Activated T-cell treated with anti-CD3 and anti-CD28 coated beads, Interleukin-2, amount 50 U/mL, for 48 hours (primary cell): Measurements from ENCODE around the gene ARHGEF10L.

Experiments
- DNase-seq, 2 experiments: peaks; one replicate each; pipeline ENCODE4 v3.0.0-alpha.2; 2020

ARHGEF10L gene

DNA sequence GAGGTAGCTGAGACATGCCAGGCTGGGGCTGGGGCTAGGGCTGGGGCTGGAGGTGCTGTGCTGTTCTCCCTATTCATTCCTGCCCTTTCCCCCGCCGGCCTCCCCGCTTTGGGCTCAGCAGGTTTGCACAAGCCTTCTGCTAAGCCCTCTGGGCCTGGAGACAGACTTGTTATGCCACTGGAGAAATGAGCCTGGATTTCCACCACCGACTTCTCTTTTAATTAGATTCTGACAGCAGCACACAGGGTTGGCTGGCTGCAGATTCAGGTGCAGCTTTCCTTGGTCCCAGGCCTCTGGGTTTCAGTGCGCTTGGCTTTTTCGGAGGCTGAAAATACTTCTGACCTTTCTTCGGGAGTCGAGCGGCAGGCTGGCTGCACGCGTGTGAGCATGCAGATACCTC lies 144.1 kb downstream of the ARHGEF10L start:
- DNase-seq: no peak

DNA sequence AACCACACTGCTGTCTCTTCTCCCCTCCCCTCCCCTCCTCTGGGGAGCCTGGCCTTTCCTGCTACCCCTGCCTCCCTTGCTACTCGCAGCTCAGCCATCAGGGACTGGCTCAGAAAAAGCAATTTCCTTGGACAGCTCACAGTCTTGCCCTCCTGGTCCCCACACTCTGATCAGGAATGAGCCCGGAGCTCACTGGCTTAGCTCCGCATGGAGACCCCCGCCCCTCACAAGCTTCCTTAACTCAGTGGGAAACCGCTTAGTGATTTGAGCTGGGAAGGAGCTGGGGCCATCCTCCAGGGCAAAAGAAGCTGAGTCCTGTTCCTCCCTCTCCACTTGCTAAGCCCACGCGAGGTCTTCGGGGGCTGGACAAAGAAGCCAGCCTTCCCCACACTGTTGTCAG lies 145.3 kb downstream of the ARHGEF10L start:
- no peak for DNase-seq

DNA sequence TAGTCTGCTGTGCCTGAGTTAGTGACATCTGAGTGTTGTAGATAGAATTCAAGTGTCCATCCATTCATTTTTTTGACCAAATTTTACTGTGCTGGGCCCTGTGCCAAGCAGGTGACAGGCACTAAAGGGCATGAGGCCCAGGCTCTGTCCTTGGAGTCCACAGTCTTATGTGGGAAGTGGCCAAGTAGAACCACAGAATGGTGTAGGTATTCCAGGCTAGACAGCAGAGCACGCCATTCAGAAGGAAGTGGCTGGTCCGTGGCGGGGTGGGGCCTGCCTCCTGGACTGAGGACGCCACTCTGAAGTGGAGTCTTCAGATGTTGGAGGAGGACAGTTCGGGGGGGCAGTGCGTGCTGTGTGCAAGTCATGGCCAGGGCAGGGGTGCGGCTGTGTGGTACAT lies 146.8 kb downstream of the ARHGEF10L start:
- DNase-seq: no peak

DNA sequence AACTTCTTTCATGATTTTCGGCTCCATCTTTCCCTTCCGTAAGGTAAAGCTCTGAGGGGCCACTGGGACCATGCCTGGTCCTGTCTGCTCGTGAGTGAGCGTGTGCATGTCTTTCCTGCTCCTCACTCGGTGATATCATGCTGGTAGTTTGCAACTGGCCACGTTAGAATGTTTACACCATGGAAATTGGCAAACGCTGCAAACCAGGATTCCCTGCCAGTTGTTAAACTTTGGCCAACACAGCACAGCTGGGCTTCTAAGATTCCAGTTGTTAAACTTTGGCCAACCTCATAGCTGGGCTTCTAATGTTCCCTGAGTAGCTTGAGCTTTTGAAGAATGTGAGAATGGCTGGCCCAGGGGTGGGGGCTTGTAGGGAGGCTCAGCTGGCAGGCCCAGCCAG lies 147.6 kb downstream of the ARHGEF10L start:
- DNase-seq: no peak

DNA sequence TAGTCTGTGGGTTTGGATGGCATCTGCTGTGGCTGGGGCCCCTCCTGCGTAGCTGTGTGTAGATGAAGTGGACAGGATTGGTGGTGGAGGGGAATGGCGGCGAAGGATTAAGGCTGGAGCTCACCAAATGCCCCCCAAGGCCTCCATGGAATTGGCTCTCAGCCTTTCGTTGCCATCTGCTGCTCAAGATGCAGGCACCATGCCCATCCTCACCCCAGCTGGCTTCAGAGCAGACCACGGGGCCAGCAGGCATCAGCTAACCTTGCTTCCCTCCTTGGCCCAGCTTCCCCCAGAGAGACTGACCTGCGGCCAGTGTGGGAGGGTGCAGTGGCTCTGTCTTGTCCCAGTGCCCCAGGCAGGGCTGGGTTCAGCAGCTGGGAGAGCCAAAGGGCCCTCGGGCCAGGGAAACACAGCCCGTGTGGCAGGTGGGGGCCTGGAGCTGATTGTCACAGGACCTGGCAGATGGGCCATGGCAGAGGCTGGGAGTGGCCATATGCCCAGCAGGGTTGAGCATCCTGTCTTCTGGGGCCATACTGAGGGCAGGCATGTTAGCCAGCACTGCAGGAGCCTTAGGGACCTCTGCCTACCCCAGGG lies 148.8 kb downstream of the ARHGEF10L start:
- DNase-seq: no peak

DNA sequence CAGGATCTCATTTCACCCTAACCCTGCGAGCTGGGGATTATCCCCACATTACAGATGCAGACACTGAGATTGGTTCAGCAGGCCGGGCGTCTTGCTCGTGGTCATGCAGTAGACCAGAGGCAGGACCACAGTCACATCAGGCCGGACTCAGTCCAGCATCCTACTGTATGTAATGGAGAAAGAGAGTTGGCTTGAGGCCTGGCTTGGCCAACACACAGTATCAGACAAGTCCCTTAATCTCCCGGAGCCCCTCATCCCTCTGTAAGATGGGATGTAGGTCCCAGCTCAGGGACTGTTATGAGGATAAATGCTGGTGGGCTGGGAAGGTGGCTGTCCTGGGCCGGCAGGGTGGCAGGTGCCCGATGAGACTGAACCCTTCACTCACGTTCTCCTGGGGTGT lies 149.5 kb downstream of the ARHGEF10L start:
- DNase-seq: no peak

DNA sequence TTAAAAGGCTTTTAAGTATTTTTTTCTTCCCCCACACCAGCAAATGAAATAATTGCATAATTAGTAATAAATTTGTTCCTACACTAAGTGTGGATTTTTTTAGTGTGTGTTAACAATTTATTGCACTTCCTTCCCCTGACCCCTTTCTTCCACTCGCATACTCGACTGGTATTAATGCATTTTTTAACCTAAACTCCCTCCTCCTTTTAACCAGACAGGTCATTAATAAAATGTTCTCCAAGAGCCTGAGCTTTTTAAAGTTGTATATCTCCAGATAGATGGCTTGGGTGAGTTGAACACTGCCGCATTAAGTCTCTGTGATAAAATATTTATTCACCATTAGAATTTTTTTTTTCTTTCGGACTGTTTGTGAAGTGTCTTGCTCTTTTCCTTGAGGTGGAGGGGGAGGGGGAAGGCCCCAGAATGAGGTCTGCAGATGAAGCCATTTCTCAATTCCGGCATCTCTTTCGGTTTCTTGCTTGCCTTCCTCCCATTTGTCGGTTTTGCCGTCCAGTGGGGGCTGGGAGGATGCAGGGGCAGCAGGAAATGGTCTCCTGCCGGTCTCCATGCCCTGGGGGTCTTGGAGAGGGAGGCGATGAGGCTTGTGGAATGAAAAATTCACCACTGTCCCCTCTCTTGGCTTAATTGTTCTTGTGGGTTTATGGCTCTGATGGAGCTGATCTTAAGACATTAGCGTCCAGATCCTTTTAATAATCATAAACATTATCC lies 151.6 kb downstream of the ARHGEF10L start:
- no peak for DNase-seq

DNA sequence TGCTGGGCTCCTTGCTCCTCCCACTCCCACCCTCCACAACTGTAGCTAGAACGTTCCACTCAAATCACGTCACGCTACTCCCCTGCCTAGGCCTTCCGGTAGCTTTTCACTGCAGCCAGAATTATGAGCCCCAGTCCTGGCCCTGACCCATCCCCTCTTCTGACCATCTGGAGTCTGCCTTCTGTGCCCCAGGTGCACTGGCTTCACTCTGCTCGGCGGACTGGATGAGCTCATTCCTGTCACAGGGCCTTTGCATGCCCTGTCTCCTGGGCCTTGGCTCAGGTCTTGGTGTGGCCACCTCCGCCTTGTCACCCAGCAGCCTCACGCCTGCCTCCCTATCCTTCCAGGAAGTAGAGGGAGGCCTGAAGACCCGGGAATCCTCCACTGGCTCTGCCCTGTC lies 153.1 kb downstream of the ARHGEF10L start:
- DNase-seq: no peak

DNA sequence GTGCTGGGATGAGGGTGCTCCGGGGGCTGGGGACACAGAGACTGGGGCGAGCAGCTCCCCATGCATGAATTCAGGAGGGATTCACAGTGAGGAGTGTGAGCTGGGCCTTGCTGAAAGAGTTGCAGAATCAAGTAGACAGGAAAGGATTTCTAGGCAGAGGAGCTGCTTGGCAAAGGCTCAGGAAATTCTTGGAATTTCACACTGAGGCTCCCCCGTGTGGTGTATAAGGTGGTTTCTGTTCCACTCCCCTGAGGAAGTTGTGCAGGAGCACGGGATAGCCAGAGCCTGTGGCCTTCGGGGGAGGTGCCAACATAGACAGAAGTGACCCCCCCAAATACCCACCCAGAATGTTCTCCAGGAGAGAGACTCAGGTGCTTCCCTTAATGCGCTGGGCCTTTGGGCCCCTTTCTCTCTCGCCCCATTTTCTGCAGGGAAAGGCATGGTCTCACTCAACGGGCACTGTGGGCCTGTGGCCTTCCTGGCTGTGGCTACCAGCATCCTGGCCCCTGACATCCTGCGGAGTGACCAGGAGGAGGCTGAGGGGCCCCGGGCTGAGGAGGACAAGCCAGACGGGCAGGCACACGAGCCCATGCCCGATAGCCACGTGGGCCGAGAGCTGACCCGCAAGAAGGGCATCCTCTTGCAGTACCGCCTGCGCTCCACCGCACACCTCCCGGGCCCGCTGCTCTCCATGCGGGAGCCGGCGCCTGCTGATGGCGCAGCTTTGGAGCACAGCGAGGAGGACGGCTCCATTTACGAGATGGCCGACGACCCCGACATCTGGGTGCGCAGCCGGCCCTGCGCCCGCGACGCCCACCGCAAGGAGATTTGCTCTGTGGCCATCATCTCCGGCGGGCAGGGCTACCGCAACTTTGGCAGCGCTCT lies 157.2 kb downstream of the ARHGEF10L start:
- no peak for DNase-seq

DNA sequence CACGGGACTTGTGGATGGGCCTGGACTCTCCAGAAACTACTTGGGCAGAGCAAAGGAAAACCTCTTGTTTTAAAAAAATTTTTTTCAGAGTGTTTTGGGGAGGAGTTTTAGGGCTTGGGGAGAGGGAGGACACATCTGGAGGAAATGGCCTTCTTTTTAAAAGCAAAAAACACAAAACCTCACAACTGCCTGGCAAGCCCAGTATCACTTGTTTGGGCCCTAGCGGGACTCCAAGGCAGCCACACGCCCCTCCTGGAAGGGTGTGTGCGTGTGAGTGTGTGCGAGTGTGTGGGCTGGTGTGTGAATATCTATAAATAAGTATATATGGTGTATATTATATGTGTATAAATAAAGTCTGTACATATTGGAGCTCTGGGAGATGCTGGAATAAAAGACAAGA lies 158.0 kb downstream of the ARHGEF10L start:
- DNase-seq: no peak

DNA sequence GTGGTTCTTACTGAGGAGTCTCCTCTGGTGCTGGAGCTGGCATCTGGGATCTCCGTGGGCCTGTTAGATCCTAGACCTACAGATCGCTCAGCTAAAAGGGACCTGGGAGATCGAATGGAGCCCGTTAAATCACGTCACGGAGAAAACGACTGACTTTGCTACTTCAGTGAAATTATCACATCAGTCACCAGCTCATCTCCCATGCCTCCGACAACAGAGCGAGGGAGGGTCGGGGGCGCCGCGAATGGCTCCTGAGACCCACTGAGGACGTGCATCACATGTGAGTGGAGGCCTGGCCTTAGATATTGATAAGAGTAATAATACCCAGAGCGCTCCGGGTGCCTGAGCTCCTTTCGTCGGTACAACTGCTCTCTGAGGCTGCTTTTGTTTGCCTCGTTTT lies 160.1 kb downstream of the ARHGEF10L start:
- DNase-seq: no peak

DNA sequence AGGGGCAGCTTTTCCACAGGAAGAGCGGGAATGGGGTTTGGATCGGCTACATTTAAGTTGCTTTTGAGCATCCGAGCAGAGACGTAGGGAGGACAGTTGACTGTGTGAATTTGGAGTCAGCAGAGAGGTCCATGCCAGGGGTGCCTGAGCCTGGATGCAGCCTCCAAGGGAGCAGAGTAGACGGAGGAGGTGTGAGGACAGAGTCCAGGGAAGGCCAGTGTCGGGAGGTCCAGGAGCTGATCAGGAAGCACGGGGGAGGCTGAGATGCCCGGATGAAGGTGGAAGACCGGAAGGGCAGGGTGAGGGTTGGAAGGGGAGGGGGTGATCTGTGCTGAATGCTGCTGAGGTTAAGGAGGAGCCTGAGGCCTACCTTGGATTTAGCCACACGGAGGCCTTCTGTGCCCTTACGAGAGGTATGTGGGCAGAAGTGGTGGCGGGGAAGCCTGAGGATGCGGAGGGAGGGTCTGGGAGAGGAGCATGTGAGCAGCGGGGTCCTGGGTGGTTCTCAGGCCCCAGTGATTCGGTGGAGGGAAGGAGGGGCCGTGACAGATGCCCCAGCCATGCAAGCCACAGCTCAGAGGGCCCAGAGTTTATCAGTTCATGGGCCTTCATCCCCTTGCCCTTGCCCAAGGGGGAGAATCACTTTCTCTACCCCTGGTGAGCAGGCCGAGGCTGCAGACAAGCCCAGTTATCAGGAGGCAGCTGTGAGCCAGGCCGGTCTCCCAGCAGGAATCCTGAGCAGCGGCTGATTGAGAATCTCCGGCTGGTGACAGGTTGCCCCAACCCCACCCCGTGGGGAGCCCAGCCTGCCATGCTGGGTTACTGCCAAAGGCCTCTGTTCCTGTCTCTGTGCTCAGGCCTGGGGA lies 161.7 kb downstream of the ARHGEF10L start:
- no peak for DNase-seq

DNA sequence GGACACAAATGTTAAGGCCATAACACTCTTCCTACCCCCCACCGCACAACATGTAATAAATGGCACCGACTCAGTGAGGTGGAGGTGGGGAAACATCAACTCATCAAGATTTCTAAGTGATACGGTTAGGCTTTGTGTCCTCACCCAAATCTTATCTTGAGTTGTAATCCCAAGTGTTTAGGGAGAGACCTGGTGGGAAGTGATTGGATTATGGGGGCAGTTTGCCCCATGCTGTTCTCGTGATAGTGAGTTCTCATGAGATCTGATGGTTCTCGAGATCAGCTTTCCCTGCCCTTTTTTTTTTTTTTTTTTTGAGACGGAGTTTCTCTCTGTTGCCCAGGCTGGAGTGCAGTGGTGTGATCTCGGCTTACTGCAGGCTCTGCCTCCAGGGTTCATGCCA lies 164.7 kb downstream of the ARHGEF10L start:
- no peak for DNase-seq

DNA sequence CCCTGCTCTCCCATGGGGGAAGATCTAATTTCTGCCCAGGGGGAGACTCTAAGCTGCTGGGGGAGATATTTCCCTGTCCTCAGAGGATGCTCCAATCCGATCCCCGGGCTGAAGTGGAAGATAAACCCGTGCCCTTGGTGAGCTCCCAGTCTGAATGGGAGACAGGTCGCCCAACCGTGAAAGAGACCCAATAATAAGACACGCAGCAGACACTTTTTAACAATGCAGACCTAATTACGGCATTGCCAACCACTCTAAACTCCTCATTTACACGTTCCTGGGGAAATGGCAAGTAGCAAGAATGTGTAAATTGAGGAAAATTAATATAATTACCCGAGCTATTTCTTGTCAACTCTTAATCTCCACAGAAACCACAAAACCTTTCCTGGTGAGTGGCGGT lies 166.9 kb downstream of the ARHGEF10L start:
- no peak for DNase-seq

DNA sequence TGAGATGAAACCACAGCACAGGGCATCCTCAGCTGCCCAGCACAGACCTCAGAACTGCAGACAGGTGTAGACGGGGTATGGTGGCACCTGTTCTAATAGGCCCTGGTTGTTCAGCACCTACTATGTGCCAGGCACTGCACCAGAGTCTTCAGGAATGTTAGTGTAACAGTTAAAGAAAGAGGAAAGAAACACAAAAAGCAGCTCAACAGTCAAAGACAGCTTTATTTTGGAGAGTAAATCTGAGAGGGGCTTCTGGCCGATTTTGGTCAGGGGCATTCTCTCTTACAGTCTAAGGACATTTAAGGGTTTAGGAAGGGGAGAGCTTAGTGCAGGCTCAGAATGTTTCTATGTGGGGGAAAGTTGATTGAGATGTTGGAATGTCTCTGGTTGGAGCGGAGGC lies 170.5 kb downstream of the ARHGEF10L start:
- DNase-seq: no peak

DNA sequence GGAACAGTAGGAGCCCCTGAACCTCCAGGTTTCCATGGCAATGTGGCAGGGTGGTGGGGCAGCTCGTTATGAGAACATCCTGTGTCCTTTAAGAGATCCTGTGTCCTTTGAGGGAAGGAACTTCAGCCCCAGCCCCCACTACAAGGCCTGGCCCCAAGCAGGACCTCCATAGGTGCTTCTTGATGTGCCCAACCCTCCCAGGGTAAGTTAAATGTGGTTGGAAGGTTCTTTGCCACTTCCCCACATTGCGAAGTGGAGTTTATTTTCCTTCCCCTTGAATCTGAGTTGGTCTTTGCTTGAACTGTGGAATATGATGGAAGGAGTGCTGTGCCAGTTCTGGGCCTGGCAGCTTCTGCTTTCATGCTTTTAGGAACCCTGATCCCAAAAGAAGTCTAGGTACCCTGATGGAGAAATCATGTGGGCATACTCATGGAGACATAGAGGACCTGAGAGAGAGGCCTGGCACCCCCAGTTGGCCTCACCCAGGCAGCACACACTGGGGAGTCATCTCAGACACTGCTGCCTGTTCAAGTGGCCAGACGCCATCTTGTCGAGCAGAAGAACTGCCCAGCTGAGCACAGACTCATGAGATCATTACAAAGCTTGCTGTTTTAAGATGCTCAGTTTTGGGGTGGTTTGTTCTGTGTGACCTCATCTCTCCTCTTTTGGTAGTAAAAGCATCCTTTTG lies 171.5 kb downstream of the ARHGEF10L start:
- DNase-seq: no peak

DNA sequence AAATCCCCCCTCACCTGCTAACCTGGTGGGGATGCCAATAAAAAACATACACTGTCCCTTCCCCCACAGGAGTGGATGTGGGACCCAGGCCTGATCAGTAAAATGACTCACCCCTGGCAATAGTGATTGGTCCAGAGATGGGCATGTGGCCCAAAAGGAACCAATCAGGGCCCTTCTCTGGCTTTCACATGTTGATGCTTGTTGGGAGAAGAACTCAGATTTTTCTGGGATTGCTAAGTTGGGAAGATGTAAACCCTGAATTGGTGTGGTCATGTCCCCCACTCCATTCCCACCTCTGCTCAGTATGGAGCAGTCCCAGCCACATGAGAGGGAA lies 172.0 kb downstream of the ARHGEF10L start:
- no peak for DNase-seq

DNA sequence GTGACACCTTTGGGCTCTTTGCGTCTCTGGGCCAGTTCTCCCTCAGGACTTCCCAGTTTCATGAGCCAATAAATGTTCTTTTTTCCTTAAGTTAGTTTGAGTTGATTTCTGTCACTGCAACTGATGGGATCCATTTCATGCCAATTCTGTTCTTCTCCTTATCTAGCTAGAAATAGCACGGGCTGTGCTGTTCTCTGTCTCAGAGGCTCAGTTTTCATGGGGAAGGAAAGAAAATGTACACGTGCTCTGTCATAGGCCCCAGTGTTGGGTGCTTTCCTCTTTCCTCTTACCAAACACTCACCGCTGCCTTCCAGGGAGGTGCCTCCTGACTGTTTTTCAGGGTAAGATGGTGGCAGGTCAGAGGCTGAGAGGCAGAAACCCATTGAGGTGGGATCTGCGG lies 172.4 kb downstream of the ARHGEF10L start:
- DNase-seq: no peak

DNA sequence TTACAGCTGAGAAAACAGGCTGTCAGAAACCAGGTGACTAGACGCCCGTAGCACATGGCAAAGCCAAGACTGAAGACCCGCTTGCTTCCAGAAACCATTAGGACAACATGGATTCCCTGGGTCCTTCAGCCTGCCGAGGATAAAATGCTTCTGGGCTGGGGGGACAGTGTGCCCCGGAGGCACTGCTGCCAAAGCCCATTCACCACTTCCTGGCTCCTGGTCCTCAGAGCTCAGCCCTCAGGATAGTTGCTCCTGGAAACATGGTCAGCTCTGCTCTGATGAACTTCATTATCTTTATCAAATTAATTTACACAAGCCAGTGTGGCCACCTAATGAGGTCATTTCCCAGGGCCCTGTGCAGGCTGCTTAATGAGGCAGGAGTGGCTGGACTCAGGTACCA lies 174.5 kb downstream of the ARHGEF10L start:
- no peak for DNase-seq

DNA sequence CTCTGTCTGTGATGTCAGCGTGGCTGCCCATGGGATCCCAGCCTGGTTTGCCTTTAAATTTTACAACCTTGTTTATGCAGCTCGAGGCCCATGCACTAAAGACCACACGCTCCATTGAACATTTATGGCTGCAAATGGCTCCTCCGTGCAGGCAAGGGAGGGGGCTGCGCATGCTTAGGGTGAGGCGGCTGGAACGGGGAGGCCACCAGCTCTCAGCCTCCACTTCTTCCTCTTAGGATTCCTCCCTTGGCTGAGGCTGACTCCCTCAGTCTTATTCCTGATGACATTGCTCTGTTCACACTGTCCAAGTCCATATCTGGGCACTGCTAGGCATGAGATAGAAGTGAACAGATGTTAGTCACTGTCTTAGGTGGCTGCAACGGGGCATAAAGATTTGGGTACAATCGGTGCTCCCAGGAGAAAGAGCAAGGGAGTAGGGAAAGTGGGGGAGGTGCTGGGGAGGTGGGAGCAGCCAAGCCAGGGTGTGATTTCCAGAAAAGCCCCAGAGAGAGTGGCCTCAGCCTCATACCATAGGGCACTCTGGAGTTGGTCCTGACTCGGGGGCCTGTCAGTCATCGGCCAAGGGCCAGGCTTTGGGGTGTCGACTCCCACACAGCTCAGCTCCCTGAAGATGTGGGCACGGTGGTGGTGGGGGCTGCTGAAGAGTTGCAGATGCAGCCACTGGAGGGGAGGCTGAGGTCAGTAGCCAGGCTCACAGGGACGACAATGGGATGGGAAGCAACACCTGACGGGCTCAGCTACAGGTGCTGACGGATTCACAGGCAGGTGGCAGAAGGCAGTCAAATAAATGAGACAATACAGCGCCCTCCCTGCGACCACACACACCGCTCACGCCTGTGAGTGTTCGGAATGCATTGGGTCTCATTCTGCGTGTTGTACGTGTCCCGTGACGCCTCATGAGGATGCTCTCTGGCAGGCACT lies 178.4 kb downstream of the ARHGEF10L start:
- DNase-seq: no peak

DNA sequence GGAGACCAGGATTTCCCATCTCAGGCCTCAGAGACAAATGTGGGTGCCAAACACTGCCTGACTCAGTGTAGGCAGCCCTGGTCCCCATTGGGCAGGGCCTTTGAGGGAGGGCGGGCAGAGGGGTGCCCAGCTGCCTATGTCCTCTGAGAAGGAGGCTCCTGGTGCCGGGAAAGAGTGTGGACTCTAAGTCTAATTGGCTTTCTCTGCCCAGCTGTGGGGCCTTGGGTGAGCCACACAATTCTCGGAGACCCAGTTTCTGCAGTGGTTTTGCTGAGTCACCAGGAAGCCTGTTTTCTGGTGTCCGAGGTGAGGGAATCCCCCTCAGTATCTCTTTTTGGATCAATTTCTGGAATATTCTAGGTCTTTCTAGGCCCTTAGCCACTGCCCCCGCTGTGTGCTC lies 180.4 kb downstream of the ARHGEF10L start:
- no peak for DNase-seq
